Glomerular endothelial cell (primary cell): Measurements from ENCODE around the gene CDC40. TPM values are rescaled to one million over a fixed set of nuclear protein-coding genes. Genes with fewer than 3 reads are reported as not detected.
A peak's percentile ranks its signal among the peaks of the same experiment; 100 is the strongest.

Source experiments
- DNase-seq: peaks from one replicate; pipeline ENCODE4 v3.0.0-alpha.2; 2011; ENCODE audit warnings: low read depth, low spot score; ENCODE audit errors: extremely low read depth
- total RNA-seq: library from RNA; depleted of rRNA; stranded (reverse); fragments of >200 nt; gene quantifications from 2 replicates; pipeline ENCODE4 v1.2.3, GENCODE V29; 2015

Gene CDC40
- total RNA-seq: 15.2 and 15.5 TPM in 2 replicates

DNA sequence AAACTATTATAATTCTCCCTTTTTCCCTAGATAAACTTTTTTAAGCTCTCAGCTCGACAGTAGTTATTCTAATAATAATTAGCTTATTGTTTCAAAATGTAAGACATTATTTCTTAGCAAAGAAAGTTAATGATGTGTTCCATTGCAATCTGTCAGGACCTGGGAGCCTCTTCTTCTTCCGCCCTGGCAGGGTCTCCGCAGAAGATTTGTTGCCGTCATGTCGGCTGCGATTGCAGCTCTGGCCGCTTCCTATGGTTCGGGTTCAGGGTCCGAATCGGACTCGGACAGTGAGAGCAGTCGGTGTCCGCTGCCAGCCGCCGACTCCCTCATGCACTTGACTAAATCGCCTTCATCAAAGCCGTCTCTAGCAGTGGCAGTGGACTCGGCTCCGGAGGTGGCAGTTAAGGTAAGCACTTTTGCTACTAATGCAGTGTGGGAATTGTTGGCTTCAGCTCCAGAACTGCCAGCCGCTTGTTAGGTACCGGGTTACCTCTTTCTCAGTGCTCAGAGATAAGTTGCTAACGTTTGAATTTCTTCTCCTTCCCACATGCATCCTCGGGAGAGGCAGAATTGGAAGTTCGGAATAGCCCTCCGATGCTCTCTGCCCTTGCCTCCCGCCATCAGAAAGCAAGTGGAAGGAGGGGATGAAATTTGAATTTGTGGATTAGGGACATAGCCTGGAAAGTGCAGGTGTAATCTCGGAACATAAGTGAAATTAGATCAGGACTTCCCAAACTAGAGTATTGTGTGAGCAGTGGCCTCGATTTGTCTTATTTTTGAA is at the start of gene CDC40:
TSS of gene CDC40 (plus strand) at position 200 of the 781 bp plus-strand sequence. CDS start at position 218, 18 bp downstream.
- DNase-seq: peak; percentile 56

DNA sequence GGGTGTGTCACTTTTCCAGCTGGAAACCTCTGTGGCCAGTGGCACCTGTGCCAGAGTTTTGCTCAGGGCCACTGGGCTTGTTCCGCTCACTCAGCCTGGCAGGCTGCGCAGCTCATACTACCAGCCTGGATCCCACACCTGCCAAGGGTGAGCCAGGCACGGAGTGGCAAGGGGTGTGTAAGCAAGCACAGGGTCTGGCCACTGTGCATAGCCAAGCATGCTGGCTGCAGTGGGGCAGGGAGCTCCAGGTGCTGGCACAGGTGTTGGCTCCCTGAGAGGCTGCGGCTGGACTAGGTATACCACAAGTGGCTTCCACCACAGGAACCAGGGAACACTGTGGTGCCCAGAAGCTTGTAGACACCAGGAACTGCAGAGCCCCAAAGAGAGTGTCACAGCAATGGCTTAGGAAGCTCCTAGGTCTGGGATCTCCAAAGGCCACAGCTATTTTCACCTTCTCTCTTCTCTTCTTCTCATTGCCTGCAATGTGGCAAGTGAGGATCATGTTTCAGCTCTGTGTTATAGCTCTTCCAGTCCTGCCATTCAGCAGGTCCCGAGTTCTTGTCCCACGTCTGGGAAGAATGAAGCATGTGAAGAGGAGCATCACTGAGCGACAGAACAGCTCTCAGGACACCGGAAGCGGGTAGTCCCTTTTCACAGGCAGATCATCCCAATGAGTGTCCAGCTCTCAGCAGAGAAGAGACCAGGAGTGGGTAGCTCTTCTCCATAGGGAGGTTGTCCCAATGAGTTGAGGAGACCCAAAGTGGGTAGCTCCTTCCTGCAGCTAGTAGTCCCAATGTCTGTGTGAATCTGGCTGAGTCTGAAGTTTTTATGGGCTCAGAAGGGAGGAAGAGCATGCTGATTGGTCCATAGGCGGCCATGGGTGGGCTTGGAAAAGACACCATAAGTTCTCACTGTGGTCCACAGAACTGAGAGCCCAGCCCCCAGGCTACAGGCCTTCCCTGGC is 42.0 kb upstream of the CDC40 start:
- no peak for DNase-seq

- DNase-seq: no peak
These were observed 41.2 kb upstream of the CDC40 start for GRCh38 chr6:110139052-110139451.

DNA sequence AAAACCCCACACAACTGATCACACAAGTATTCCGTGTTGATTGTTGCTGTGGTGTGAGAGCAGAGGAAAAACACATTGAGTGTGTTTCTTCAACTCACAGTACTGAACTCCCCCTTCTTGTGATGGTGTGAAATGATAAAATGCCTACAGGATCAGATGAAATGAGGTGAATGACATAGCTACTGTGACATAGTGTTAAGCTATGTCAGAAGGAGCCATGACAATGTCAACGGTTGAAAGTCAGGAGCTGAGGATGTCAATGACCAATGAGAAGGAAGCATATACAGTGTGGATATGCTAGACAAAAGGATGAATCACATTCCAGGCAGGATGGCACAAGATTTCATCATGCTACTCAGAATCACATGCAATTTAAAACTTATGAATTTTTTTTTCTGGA is 39.6 kb upstream of the CDC40 start:
- DNase-seq: no peak

- no peak for DNase-seq
These were observed 32.4 kb upstream of the CDC40 start for GRCh38 chr6:110147870-110148269.

GRCh38 chr6:110158479-110158878 is 21.7 kb upstream of the CDC40 start:
- DNase-seq: no peak

- DNase-seq: no peak
These were observed 10.1 kb upstream of the CDC40 start for GRCh38 chr6:110170081-110170480.

- DNase-seq: no peak
These were observed 6.6 kb upstream of the CDC40 start for GRCh38 chr6:110173506-110174132.

GRCh38 chr6:110178626-110179405 is 1.4 kb upstream of the CDC40 start:
- no peak for DNase-seq

GRCh38 chr6:110179406-110180227 is 610 bp upstream of the CDC40 start, which contains the start of gene WASF1:
WASF1 (minus strand) TSS chr6:110179670; CDS start chr6:110127601, 52,069 bp downstream.
- peak; percentile 85 for DNase-seq

DNA sequence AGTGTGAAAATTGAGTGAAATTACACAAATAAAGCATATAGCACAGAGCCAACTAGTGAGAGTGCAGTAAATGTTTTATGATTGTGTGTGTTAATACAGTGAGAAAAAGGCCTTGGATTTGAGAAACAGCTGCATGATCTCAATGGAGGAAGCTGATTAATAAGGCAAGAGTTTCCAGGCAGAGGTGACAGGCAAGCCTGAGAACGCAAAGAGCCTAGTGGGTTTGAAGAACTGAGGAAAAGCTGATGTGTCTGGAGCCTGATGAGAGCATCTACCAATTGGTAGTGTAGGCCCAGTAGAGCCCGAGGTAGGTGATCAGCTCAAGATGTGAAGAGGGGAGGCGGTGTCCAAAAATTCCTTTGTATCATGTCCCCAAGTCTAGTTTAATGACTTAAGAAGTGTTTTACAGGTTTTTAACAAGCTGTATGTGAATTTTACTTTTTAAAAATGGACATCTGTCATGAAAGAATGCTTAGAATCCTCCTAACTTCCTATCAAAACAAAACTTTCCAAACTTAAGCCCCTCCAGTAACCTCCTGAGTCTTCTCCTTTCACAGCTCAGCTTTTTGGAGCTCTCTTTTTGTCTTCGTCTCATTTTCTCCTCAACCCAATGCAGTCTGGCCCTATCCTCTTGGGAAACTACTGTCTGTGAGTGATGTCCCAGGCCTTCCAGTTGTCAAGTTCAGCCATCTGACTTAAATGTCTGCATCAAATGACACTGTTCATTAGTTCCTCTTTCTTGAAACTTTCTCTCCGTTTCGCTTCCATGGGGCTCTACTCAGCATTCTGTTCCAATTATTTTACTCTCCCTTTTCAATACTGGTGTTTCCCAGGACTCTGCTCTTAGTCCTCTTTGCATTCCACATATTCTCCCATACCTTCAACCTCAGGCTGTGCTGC is 1.2 kb downstream of the CDC40 start:
- no peak for DNase-seq

DNA sequence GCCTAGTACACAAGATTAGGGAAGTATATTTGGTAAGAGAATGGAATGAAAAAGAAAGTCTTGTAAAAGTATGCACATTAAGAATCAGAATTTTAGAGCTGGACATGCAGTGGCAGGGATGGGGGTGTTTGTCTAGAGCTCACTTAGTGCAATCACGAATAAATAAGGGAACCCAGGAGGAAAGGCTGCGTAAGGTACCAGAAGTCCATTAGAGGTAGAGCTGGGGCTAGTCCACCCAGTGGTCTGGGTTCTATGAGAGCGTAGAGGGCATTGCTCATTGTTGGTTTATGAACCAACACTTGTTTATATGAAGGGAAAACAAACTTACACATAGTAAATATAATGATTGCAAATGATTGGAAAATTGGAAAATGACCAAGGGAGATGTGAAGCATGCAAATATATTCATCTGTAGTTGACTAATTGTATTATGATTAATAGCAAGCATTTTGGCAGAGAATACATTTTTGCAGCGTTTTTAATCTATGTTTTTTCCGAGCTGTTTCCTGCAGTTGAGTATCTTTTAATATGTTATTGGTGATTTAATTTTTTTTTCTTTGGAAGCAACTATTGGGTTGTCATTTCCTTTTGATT is 3.2 kb downstream of the CDC40 start:
- DNase-seq: no peak

- DNase-seq: no peak
These were observed 5.7 kb downstream of the CDC40 start for GRCh38 chr6:110185879-110186278.

- DNase-seq: no peak
These were observed 8.6 kb downstream of the CDC40 start for GRCh38 chr6:110188791-110189190.

DNA sequence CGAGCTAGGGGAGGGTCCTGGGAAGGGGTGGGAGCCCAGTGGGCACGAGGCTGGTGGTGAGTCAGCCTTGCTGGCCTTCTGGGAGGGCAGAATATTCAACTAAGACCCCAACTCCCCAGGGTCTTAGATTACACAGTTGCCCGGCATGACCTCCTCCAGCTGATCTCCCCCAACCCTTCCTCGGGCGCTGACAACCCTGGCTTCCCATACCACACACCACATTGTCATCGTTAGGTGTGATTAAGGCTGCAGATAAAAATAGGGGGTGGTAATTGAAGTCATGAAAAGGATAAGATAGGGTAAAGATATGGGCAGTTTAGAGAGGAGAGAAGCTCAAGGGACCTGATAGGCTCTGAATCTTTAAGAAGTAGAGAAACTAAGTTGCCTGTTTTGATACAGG is 10.5 kb downstream of the CDC40 start:
- DNase-seq: no peak

- DNase-seq: no peak
These were observed 11.2 kb downstream of the CDC40 start for GRCh38 chr6:110191477-110191876.

DNA sequence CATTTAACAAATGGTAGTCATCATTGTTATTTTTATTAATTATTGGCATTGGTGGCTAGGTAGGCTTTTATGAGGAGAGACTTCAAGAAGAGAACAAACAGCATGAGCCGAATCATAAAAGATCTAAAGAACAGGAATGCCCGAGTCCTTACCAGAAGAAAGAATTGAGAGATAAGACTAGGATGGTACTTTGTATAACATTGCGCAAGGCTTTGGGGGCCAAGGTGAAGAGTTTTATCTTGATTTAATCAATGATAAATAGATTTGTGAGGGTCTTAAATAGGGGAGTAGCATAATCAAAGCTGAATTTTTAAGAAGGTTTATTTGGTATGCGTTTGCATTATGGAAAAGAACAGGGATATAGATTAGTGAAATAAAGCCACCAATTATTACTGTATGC is 15.4 kb downstream of the CDC40 start:
- no peak for DNase-seq

DNA sequence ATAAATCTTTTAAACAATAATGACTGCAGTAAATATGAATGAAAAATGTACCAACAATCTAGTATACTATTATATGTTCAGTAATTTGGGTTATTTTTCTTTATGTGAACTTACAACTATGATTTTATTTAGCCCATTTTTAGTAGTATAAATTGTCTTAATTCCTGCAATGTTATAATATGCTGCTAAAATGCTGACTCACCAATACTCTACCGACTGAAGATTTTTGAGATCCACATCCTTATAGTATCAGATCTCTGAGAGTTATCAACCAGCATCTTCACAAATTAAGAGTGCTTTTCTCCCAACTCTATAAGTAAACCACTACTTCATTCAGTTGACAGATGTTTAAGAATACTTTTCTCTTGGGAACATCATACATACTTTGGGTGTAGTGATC is 16.6 kb downstream of the CDC40 start:
- DNase-seq: no peak
